HL-60 (cell line): ENCODE data around the gene TBC1D22A.

Experiments
- GABPA ChIP-seq: IDR thresholded peaks from 2 replicates; pipeline ENCODE4 v1.6.1; 2012; ENCODE audit warnings: low read depth
- POLR2AphosphoS5 ChIP-seq: IDR thresholded peaks from 2 replicates; pipeline ENCODE4 v1.6.1; 2012; ENCODE audit warnings: low read depth
- REST ChIP-seq: IDR thresholded peaks from 2 replicates; pipeline ENCODE4 v1.6.1; 2012; ENCODE audit warnings: low read depth; ENCODE audit not compliant: insufficient replicate concordance
- TF ChIP-seq, protein P1 (sequence below): IDR thresholded peaks from one replicate; pipeline ENCODE4 v1.5.1; 2011; ENCODE audit warnings: low read length, control low read depth, inconsistent platforms; ENCODE audit not compliant: insufficient read depth

GRCh38 chr22:46884365-46884764 lies 121.9 kb downstream of the TBC1D22A start:
- TF ChIP-seq, protein P1, sequence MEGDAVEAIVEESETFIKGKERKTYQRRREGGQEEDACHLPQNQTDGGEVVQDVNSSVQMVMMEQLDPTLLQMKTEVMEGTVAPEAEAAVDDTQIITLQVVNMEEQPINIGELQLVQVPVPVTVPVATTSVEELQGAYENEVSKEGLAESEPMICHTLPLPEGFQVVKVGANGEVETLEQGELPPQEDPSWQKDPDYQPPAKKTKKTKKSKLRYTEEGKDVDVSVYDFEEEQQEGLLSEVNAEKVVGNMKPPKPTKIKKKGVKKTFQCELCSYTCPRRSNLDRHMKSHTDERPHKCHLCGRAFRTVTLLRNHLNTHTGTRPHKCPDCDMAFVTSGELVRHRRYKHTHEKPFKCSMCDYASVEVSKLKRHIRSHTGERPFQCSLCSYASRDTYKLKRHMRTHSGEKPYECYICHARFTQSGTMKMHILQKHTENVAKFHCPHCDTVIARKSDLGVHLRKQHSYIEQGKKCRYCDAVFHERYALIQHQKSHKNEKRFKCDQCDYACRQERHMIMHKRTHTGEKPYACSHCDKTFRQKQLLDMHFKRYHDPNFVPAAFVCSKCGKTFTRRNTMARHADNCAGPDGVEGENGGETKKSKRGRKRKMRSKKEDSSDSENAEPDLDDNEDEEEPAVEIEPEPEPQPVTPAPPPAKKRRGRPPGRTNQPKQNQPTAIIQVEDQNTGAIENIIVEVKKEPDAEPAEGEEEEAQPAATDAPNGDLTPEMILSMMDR, result no peak
- TF ChIP-seq REST, result no peak
- TF ChIP-seq POLR2AphosphoS5, result no peak
- TF ChIP-seq GABPA, result no peak
